H1 (cell line): ENCODE data around the gene PAX7. TPM values are rescaled to one million over a fixed set of nuclear protein-coding genes. Genes with fewer than 3 reads are reported as not detected.

ENCODE experiments used
- CTCF ChIA-PET: fragments of 300-600 bp; sonication (Branson Sonifier 250); formaldehyde crosslinking; loops from one replicate; lab custom pipeline; 2021; ENCODE audit not compliant: partially characterized antibody; lab: Charles Lee
- POLR2A ChIA-PET: fragments of 300-600 bp; sonication (Branson Sonifier 250); formaldehyde crosslinking; loops from one replicate; lab custom pipeline; 2021; ENCODE audit warnings: inconsistent platforms; ENCODE audit not compliant: partially characterized antibody; lab: Charles Lee
- DNase-seq, 2 experiments: peaks; one replicate each; pipeline versions ENCODE4 v3.0.0 to v3.0.0-alpha.2; 2010 to 2022; ENCODE audit warnings: low spot score in 2 of 2, low read depth in 1 of 2, mixed read lengths in 1 of 2
- FAIRE-seq: peaks from 2 replicates; lab custom pipeline; 2011; peaks lifted over from hg19 to GRCh38; lab: Jason Lieb, UNC
- H2AFZ ChIP-seq: 2 replicates; pipeline ENCODE4 v1.8.1; 2012; ENCODE audit warnings: low read length, inconsistent platforms
- H2AK5ac ChIP-seq: 2 replicates; pipeline ENCODE4 v1.6.1; 2013; ENCODE audit warnings: low read depth, low read length
- H2BK120ac ChIP-seq: replicated peaks from 2 replicates; pipeline ENCODE3; 2013; ENCODE audit warnings: low read depth, low read length, inconsistent platforms
- H2BK12ac ChIP-seq: 2 replicates; pipeline ENCODE4 v1.6.1; 2013; ENCODE audit warnings: low read depth, low read length
- H2BK15ac ChIP-seq: 2 replicates; pipeline ENCODE4 v1.6.1; 2013; ENCODE audit warnings: low read length
- H2BK20ac ChIP-seq: 2 replicates; pipeline ENCODE4 v1.6.1; 2013; ENCODE audit warnings: low read length
- H2BK5ac ChIP-seq: 2 replicates; pipeline ENCODE4 v1.6.1; 2013; ENCODE audit warnings: low read depth, low read length
- H3K14ac ChIP-seq: 2 replicates; pipeline ENCODE4 v1.6.1; 2013; ENCODE audit warnings: inconsistent platforms; ENCODE audit not compliant: insufficient read length
- H3K18ac ChIP-seq: 2 replicates; pipeline ENCODE4 v1.6.1; 2013; ENCODE audit warnings: low read length; ENCODE audit errors: extremely low read depth
- H3K23ac ChIP-seq: 2 replicates; pipeline ENCODE4 v1.6.1; 2013; ENCODE audit warnings: inconsistent platforms; ENCODE audit not compliant: insufficient read length
- H3K23me2 ChIP-seq: 2 replicates; pipeline ENCODE4 v1.6.1; 2013; ENCODE audit warnings: low read depth, low read length
- H3K27ac ChIP-seq: 2 replicates; pipeline ENCODE4 v1.6.1; 2011; ENCODE audit warnings: low read depth, low read length, inconsistent platforms
- H3K27me3 ChIP-seq, 4 experiments: replicated peaks in 1 of 4; 1 replicate in 1 of 4; 2 replicates in 3 of 4; pipeline versions ENCODE4 v1.6.1 to v1.8.1; 2011 to 2013; ENCODE audit warnings: low read length in 3 of 4, mild to moderate bottlenecking in 3 of 4, inconsistent platforms in 2 of 4, mixed read lengths in 2 of 4, moderate library complexity in 1 of 4; ENCODE audit not compliant: control insufficient read depth in 3 of 4, insufficient read depth in 3 of 4; ENCODE audit errors: extremely low read depth in 1 of 4
- H3K36me3 ChIP-seq, 4 experiments: 2 replicates each; pipeline versions ENCODE4 v1.6.1 to v1.8.1; 2011 to 2013; ENCODE audit warnings: mild to moderate bottlenecking in 4 of 4, low read length in 3 of 4, moderate library complexity in 2 of 4, control low read depth in 1 of 4, inconsistent platforms in 1 of 4; ENCODE audit not compliant: insufficient read depth in 4 of 4, control insufficient read depth in 2 of 4
- H3K4ac ChIP-seq: replicated peaks from 2 replicates; pipeline ENCODE3; 2013; ENCODE audit warnings: low read length, low read depth, mixed read lengths, inconsistent platforms; ENCODE audit not compliant: insufficient read length
- H3K4me1 ChIP-seq, 4 experiments: replicated peaks in 1 of 4; 1 replicate in 1 of 4; 2 replicates in 3 of 4; pipeline versions ENCODE4 v1.6.1 to v1.8.1; 2011 to 2013; ENCODE audit warnings: low read length in 3 of 4, inconsistent platforms in 2 of 4, mixed read lengths in 1 of 4; ENCODE audit not compliant: insufficient read depth in 4 of 4, control insufficient read depth in 3 of 4
- H3K4me2 ChIP-seq, 2 experiments: 2 replicates each; pipeline versions ENCODE4 v1.6.1 to v1.8.1; 2011 to 2013; ENCODE audit warnings: low read depth in 2 of 2, low read length in 2 of 2, control low read depth in 1 of 2, inconsistent platforms in 1 of 2, mild to moderate bottlenecking in 1 of 2; ENCODE audit not compliant: insufficient read depth in 1 of 2
- H3K4me3 ChIP-seq, 4 experiments: fragments of 200-600, 300-600 bp in 1 of 4; sonication (generic), shearing (Covaris generic), sonication (Bioruptor Twin) in 1 of 4; 2 replicates each; pipeline versions ENCODE4 v1.5.1 to v1.8.1; 2011 to 2016; ENCODE audit warnings: low read length in 4 of 4, low read depth in 3 of 4, control low read depth in 2 of 4, inconsistent platforms in 2 of 4, mild to moderate bottlenecking in 2 of 4, mixed read lengths in 1 of 4, moderate library complexity in 1 of 4; ENCODE audit not compliant: insufficient read depth in 2 of 4; ENCODE audit errors: extremely low read depth in 1 of 4
- H3K56ac ChIP-seq: replicated peaks from 2 replicates; pipeline ENCODE3; 2013; ENCODE audit warnings: low read depth, mild to moderate bottlenecking, mixed read lengths, low read length, inconsistent platforms; ENCODE audit not compliant: insufficient read length
- H3K79me1 ChIP-seq: 2 replicates; pipeline ENCODE4 v1.6.1; 2013; ENCODE audit warnings: low read depth, low read length, control low read depth
- H3K79me2 ChIP-seq, 2 experiments: 2 replicates each; pipeline versions ENCODE4 v1.6.1 to v1.8.1; 2012 to 2013; ENCODE audit warnings: low read length in 2 of 2, mild to moderate bottlenecking in 2 of 2, inconsistent platforms in 1 of 2; ENCODE audit not compliant: insufficient read depth in 2 of 2, control insufficient read depth in 1 of 2
- H3K9ac ChIP-seq, 4 experiments: replicated peaks in 1 of 4; 1 replicate in 1 of 4; 2 replicates in 3 of 4; pipeline versions ENCODE4 v1.6.1 to v1.8.1; 2011 to 2013; ENCODE audit warnings: low read depth in 3 of 4, low read length in 3 of 4, control low read depth in 2 of 4, mild to moderate bottlenecking in 2 of 4, moderate library complexity in 2 of 4, inconsistent platforms in 1 of 4; ENCODE audit errors: extremely low read depth in 1 of 4
- H3K9me3 ChIP-seq, 2 experiments: 2 replicates each; pipeline versions ENCODE4 v1.6.1 to v1.8.1; 2012 to 2013; ENCODE audit warnings: mild to moderate bottlenecking in 2 of 2, moderate library complexity in 2 of 2, control low read depth in 1 of 2, inconsistent platforms in 1 of 2, low read depth in 1 of 2, low read length in 1 of 2, mixed read lengths in 1 of 2; ENCODE audit not compliant: insufficient read depth in 2 of 2
- H4K20me1 ChIP-seq, 2 experiments: replicated peaks in 1 of 2; 2 replicates each; pipeline versions ENCODE3 to v1.8.1; 2011 to 2013; ENCODE audit warnings: inconsistent platforms in 2 of 2, low read length in 2 of 2, mild to moderate bottlenecking in 1 of 2; ENCODE audit not compliant: insufficient read depth in 2 of 2, control insufficient read depth in 1 of 2
- H4K5ac ChIP-seq: 2 replicates; pipeline ENCODE4 v1.6.1; 2013; ENCODE audit warnings: low read length, low read depth, mixed read lengths, inconsistent platforms; ENCODE audit not compliant: insufficient read length
- H4K8ac ChIP-seq: 2 replicates; pipeline ENCODE4 v1.8.0; 2013; ENCODE audit warnings: mild to moderate bottlenecking, moderate library complexity, low read length, inconsistent platforms; ENCODE audit not compliant: insufficient read depth; ENCODE audit errors: extremely low read depth
- H4K91ac ChIP-seq: replicated peaks from 2 replicates; pipeline ENCODE3; 2013; ENCODE audit warnings: low read length, mixed read lengths, inconsistent platforms; ENCODE audit not compliant: insufficient read length
- MAFK ChIP-seq: IDR thresholded peaks from 2 replicates; pipeline ENCODE4 v1.6.1; 2012; ENCODE audit warnings: low read depth, mild to moderate bottlenecking, improper control_type of control experiment, low read length
- RXRA ChIP-seq: IDR thresholded peaks from 2 replicates; pipeline ENCODE4 v1.6.1; 2011; ENCODE audit warnings: low read depth, mild to moderate bottlenecking, low read length, moderate library complexity; ENCODE audit not compliant: insufficient read depth
- SAP30 ChIP-seq: fragments of 300-600 bp; sonication (generic); IDR thresholded peaks from 2 replicates; pipeline ENCODE4 v1.7.1; 2012; ENCODE audit warnings: low read length, moderate library complexity, mild to moderate bottlenecking, inconsistent platforms; ENCODE audit not compliant: insufficient read depth, insufficient replicate concordance
- polyA plus RNA-seq, 7 experiments: library from polyadenylated mRNA; depleted of rRNA in 3 of 7; stranded (reverse) in 5 of 7; unstranded in 2 of 7; fragments of >200 nt in 5 of 7; fragments of 200-250 nt in 2 of 7; gene quantifications; 1 replicate in 5 of 7; 2 replicates in 1 of 7; 4 replicates in 1 of 7; pipeline versions ENCODE4 v1.2.1 to v1.2.3, GENCODE V29; 2011 to 2013; ENCODE audit warnings: missing spikeins in 2 of 7, mixed read lengths in 2 of 7
- total RNA-seq: library from RNA; stranded (reverse); fragmentation: NEBNext Ultra II Directional; extraction: Animal tissue kit (Norgen Biotek cat#: 25700); gene quantifications from 2 replicates; pipeline ENCODE4 v1.2.1, GENCODE V29; 2021

Gene PAX7
- total and polyA plus RNA-seq, 2 of the 8 experiments (the other 6 are each of a cell fraction or from before 2014, with no cell fraction given): not detected

DNA sequence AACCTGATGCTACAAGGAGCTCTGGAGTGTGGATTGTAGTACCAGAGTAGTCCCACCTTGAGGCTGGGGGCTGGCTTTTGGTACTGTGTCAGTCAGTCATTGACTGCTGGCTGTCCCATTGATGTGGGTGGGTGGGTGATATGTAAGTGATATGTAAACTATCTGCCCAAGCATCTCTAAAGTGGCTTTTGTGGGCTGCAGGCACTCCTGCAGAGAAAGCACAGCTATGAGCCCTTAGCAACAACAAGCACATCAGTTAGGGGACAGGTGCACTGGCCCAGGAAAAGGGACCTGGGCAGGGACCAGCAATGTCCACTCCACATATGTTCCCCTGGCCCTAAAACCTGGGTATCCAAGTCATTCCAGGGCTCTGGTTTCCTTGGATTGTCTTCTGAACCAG lies 118.9 kb downstream of the PAX7 start:
- no peak overlapping the region for H2BK12ac ChIP-seq
- H3K4me1 ChIP-seq: no peaks in the 10 kb centered on the region
- no peak overlapping the region for H2AK5ac ChIP-seq
- ChIA-PET POLR2A (no interaction called here), CTCF (interaction anchor here (0.7 to 3.7 kb wide), 6 partner anchors 13 to 152 kb away, joined by 3 to 20 read pairs (median 4); no protein-coding TSS in a partner anchor)
- H4K91ac ChIP-seq: no peak overlapping the region
- no peak overlapping the region for H2AFZ ChIP-seq
- H3K79me1 ChIP-seq: no peaks in the 10 kb centered on the region
- peaks cover 0 to 17% (median 3%) of the 10 kb centered on the region in 4 experiments; a peak in 5 of 7 replicates for H3K27me3 ChIP-seq
- FAIRE-seq (no peak), DNase-seq (no peak)
- no peak overlapping the region for H4K8ac ChIP-seq
- no peak overlapping the region for H3K18ac ChIP-seq
- peaks cover 4 to 7% of the 10 kb centered on the region in 2 experiments; a peak in 1 of 4 replicates for H3K9me3 ChIP-seq
- no peak overlapping the region for H3K9ac ChIP-seq
- H3K23me2 ChIP-seq: peaks cover under 1% of the 10 kb centered on the region; the same call in 1 of the 2 replicates
- H3K36me3 ChIP-seq: no peaks in the 10 kb centered on the region
- no peak overlapping the region for H2BK5ac ChIP-seq
- H3K4me3 ChIP-seq: no peak overlapping the region
- H2BK15ac ChIP-seq: no peak overlapping the region
- no peak overlapping the region for H3K4ac ChIP-seq
- no peaks in the 10 kb centered on the region for H4K20me1 ChIP-seq
- no peaks in the 10 kb centered on the region for H3K79me2 ChIP-seq
- no peak overlapping the region for H3K56ac ChIP-seq
- no peak overlapping the region for H3K4me2 ChIP-seq
- H3K23ac ChIP-seq: no peak overlapping the region
- H2BK20ac ChIP-seq: no peak overlapping the region
- H3K27ac ChIP-seq: no peak overlapping the region
- no peak overlapping the region for H2BK120ac ChIP-seq
- H4K5ac ChIP-seq: no peak overlapping the region
- no peak overlapping the region for H3K14ac ChIP-seq
- no peak for TF ChIP-seq RXRA
- TF ChIP-seq SAP30: no peak
- no peak for TF ChIP-seq MAFK
